NCI-H1105 treated with DMSO at 0.1 percent for 48 hours (cell line): Measurements from ENCODE around the gene IL17RD.
"Not testable (repeated sequence)": the region's sequence is repeated elsewhere in the genome, so short reads cannot be mapped to it uniquely, and the experiment has no call there.

ENCODE experiments used
- DNase-seq: peaks from one replicate; lab custom pipeline; 2025; lab: John Stamatoyannopoulos, UW

Gene IL17RD

GRCh38 chr3:57093489-57093888, 71.7 kb downstream of the IL17RD start:
- no peak for DNase-seq

GRCh38 chr3:57091521-57092273, 73.5 kb downstream of the IL17RD start:
- no peak for DNase-seq

- DNase-seq, result no peak
Measured at GRCh38 chr3:57089043-57089442, 76.1 kb downstream of the IL17RD start.

- DNase-seq, result no peak
Measured at GRCh38 chr3:57088503-57088902, 76.7 kb downstream of the IL17RD start.

- no peak for DNase-seq
Measured at GRCh38 chr3:57087361-57088092, 77.6 kb downstream of the IL17RD start.

GRCh38 chr3:57086201-57086600, 79.0 kb downstream of the IL17RD start:
- no peak for DNase-seq

- no peak for DNase-seq
Measured at GRCh38 chr3:57085211-57085610, 79.9 kb downstream of the IL17RD start.

- not testable (repeated sequence) for DNase-seq
Measured at GRCh38 chr3:57083266-57083995, 81.7 kb downstream of the IL17RD start.

- no peak for DNase-seq
Measured at GRCh38 chr3:57082481-57082880, 82.7 kb downstream of the IL17RD start.

- no peak for DNase-seq
Measured at GRCh38 chr3:57081173-57081572, 84.0 kb downstream of the IL17RD start.

GRCh38 chr3:57080171-57080570, 85.0 kb downstream of the IL17RD start:
- no peak for DNase-seq

- no peak for DNase-seq
Measured at GRCh38 chr3:57079474-57079831, 85.7 kb downstream of the IL17RD start.

GRCh38 chr3:57078635-57079473, 86.3 kb downstream of the IL17RD start:
- DNase-seq, result no peak

- DNase-seq, result no peak
Measured at GRCh38 chr3:57078344-57078634, 86.9 kb downstream of the IL17RD start.

GRCh38 chr3:57077630-57078343, 87.4 kb downstream of the IL17RD start:
- DNase-seq, result no peak

GRCh38 chr3:57076422-57076951, 88.7 kb downstream of the IL17RD start:
- no peak for DNase-seq

- no peak for DNase-seq
Measured at GRCh38 chr3:57074135-57074534, 91.0 kb downstream of the IL17RD start.

GRCh38 chr3:57073628-57074027, 91.5 kb downstream of the IL17RD start:
- no peak for DNase-seq

- no peak for DNase-seq
Measured at GRCh38 chr3:57069503-57069902, 95.7 kb downstream of the IL17RD start.

GRCh38 chr3:57068437-57069089, 96.6 kb downstream of the IL17RD start:
- no peak for DNase-seq

- DNase-seq, result no peak
Measured at GRCh38 chr3:57066471-57066870, 98.7 kb downstream of the IL17RD start.
